ENCODE results near the gene KIF2A.
A peak's percentile ranks its signal among the peaks of the same experiment; 100 is the strongest.

KIF2A gene

GRCh38 chr5:62334082-62334481, 28.1 kb downstream of the KIF2A start:
- no peak overlapping the region for H3K4me3 ChIP-seq (ENCODE audit: low read depth, low read length)
- no peak for TF ChIP-seq CTCF (IDR thresholded peaks at IDR 0.05; ENCODE audit: borderline replicate concordance, insufficient read depth, low read depth, low read length)

- 0 out of 2 replicates have a peak, but pooled peaks have one; percentile 15 for TF ChIP-seq CTCF (IDR thresholded peaks at IDR 0.05; ENCODE audit: borderline replicate concordance, insufficient read depth, low read depth, low read length)
- no peak overlapping the region for H3K4me3 ChIP-seq (ENCODE audit: low read depth, low read length)
These were observed 34.4 kb downstream of the KIF2A start for GRCh38 chr5:62340392-62340791.

GRCh38 chr5:62340979-62341378, 35.0 kb downstream of the KIF2A start:
- no peak for TF ChIP-seq CTCF (IDR thresholded peaks at IDR 0.05; ENCODE audit: borderline replicate concordance, insufficient read depth, low read depth, low read length)
- H3K4me3 ChIP-seq (ENCODE audit: low read depth, low read length) = no peak overlapping the region

DNA sequence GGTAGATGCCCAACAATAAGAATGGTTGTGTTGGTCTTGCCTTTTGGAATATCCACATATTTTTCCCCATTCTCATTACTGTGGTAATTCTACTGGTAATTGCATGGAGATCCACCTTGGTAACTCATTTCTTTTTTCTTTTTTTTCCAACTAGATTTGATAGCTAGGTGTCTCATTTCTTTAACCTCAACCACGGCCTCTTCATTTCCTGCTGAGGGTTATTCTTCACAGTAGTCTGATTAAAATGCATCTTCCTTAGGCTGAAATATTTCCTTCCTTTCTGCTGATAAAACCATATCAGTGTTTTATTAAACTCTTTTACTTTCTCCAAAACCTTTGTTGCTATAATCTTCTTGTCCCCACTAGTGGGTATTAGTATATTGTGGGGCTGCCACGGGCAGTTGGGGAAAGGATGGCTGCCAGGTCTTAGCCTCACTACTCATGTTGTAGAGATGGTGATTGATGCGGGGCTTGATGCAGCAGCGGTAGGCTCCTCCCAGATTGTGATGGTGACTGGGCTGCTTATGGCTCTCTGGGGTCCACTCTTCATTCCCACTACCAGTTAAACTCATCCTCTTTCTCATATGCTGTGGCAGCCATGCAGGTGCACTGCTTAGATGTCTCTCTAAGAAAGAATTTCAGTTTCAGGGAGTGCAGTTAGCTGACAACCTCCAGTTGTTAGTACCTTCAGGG, 35.9 kb downstream of the KIF2A start:
- no peak for TF ChIP-seq CTCF (IDR thresholded peaks at IDR 0.05; ENCODE audit: borderline replicate concordance, insufficient read depth, low read depth, low read length)
- H3K4me3 ChIP-seq (ENCODE audit: low read depth, low read length) = no peak overlapping the region

- H3K4me3 ChIP-seq (ENCODE audit: low read depth, low read length) = no peak overlapping the region
- no peak for TF ChIP-seq CTCF (IDR thresholded peaks at IDR 0.05; ENCODE audit: borderline replicate concordance, insufficient read depth, low read depth, low read length)
These were observed 36.5 kb downstream of the KIF2A start for GRCh38 chr5:62342476-62342837.

DNA sequence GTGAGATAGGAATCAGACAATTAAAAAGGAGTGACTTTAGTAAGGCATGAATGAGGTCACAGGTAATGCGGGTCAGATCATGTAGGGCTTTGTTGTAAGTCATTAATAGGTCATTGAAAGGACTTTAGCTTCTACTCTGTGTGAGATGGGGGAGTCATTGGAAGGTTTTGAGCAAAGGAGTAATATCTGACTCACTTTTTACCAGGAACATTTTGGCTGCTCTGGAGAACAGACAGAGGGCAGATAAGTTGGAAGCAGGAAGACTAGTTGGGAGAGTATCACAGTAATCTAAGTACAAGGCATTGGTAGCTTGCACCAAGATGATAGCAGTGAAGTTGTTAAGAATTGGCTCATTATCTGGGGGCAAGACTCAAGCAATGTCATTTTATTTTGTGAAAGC, 37.4 kb downstream of the KIF2A start:
- no peak for TF ChIP-seq CTCF (IDR thresholded peaks at IDR 0.05; ENCODE audit: borderline replicate concordance, insufficient read depth, low read depth, low read length)
- H3K4me3 ChIP-seq (ENCODE audit: low read depth, low read length) = no peak overlapping the region

DNA sequence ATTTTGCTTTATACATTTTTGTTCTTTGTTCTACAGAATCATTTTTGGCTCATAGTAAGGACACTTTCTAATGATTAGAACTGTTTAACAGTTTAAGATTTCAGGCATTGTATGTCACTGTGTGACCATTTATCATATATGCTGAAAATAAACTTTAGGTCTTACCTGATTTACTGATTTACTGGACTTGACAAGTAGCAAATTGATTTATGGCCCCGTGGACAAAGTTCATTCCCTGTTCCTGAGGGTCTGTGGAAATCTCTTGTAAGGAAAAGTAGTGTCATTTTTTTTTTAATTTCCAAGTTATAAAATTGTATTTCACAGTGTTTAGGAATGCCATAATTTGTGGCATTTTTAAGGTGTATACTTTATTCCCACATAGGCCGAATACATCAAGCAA, 40.7 kb downstream of the KIF2A start:
- H3K4me3 ChIP-seq (ENCODE audit: low read depth, low read length) = no peak overlapping the region
- TF ChIP-seq CTCF (IDR thresholded peaks at IDR 0.05; ENCODE audit: borderline replicate concordance, insufficient read depth, low read depth, low read length) = no peak

All from GM12875 (cell line).